HEK293 (cell line): ENCODE results near the gene OR8B8.

Experiments used
- CTCF ChIP-seq: fragments of 450-650 bp; formaldehyde crosslinking; IDR thresholded peaks from 2 replicates; pipeline ENCODE4 v1.5.1; 2016; ENCODE audit warnings: missing biosample characterization, missing genetic modification characterization
- HOXA7 ChIP-seq: sonication (generic); formaldehyde crosslinking; IDR thresholded peaks from 2 replicates; pipeline ENCODE4 v1.8.1; 2022; ENCODE audit warnings: missing genetic modification reagents, borderline replicate concordance
- OVOL3 ChIP-seq: fragments of 450-650 bp; formaldehyde crosslinking; IDR thresholded peaks from 2 replicates; pipeline ENCODE4 v1.5.1; 2016; ENCODE audit warnings: missing biosample characterization, missing genetic modification characterization
- ZFP3 ChIP-seq: fragments of 450-650 bp; formaldehyde crosslinking; IDR thresholded peaks from 2 replicates; pipeline ENCODE4 v1.5.1; 2016; ENCODE audit warnings: low read depth, missing biosample characterization, missing genetic modification characterization
- ZNF16 ChIP-seq: fragments of 450-650 bp; formaldehyde crosslinking; IDR thresholded peaks from 2 replicates; pipeline ENCODE4 v1.5.1; 2016; ENCODE audit warnings: low read depth, missing biosample characterization, missing genetic modification characterization
- ZNF596 ChIP-seq: fragments of 450-650 bp; IDR thresholded peaks from 2 replicates; pipeline ENCODE4 v1.5.0; 2018; ENCODE audit warnings: missing biosample characterization, mild to moderate bottlenecking, missing genetic modification characterization, moderate library complexity
- ZNF660 ChIP-seq: fragments of 450-650 bp; IDR thresholded peaks from 2 replicates; pipeline ENCODE4 v1.5.1; 2018; ENCODE audit warnings: missing biosample characterization, mild to moderate bottlenecking, missing genetic modification characterization
- ZNF843 ChIP-seq: fragments of 450-650 bp; formaldehyde crosslinking; IDR thresholded peaks from 2 replicates; pipeline ENCODE4 v1.5.1; 2016; ENCODE audit warnings: missing biosample characterization, missing genetic modification characterization
- ZSCAN5A ChIP-seq: fragments of 450-650 bp; formaldehyde crosslinking; IDR thresholded peaks from 2 replicates; pipeline ENCODE4 v1.5.1; 2016; ENCODE audit warnings: missing biosample characterization, missing genetic modification characterization
- TF ChIP-seq, protein P1 (sequence below): fragments of 450-650 bp; formaldehyde crosslinking; IDR thresholded peaks from 2 replicates; pipeline ENCODE4 v1.5.1; 2016; ENCODE audit warnings: missing biosample characterization, missing genetic modification characterization

GRCh38 chr11:124463990-124464389, 18.5 kb upstream of the OR8B8 start:
- TF ChIP-seq CTCF (tag by site-specific recombination) (no peak), ZNF596 (no peak), OVOL3 (no peak), ZFP3 (tag by site-specific recombination) (no peak), ZNF16 (no peak), ZNF843 (tag by site-specific recombination) (no peak), HOXA7 (CRISPR knock-in tag) (no peak), ZSCAN5A (tag by site-specific recombination) (no peak), ZNF660 (tag by site-specific recombination) (no peak)
- TF ChIP-seq, protein P1, sequence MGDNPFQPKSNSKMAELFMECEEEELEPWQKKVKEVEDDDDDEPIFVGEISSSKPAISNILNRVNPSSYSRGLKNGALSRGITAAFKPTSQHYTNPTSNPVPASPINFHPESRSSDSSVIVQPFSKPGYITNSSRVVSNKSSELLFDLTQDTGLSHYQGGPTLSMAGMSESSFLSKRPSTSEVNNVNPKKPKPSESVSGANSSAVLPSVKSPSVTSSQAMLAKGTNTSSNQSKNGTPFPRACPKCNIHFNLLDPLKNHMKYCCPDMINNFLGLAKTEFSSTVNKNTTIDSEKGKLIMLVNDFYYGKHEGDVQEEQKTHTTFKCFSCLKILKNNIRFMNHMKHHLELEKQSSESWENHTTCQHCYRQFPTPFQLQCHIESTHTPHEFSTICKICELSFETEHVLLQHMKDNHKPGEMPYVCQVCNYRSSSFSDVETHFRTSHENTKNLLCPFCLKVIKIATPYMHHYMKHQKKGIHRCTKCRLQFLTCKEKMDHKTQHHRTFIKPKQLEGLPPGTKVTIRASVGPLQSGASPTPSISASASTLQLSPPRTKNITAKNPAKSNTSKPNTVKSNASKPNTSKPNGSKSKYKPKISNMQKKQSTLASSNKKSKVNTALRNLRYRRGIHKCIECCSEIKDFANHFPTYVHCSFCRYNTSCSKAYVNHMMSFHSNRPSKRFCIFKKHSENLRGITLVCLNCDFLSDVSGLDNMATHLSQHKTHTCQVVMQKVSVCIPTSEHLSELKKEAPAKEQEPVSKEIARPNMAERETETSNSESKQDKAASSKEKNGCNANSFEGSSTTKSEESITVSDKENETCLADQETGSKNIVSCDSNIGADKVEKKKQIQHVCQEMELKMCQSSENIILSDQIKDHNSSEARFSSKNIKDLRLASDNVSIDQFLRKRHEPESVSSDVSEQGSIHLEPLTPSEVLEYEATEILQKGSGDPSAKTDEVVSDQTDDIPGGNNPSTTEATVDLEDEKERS (tag by site-specific recombination) = no peak
